Measurements from ENCODE around the gene DKK3.
A peak's percentile ranks its signal among the peaks of the same experiment; 100 is the strongest.
"Not testable (repeated sequence)": the region's sequence is repeated elsewhere in the genome, so short reads cannot be mapped to it uniquely, and the experiment has no call there.

Gene DKK3

DNA sequence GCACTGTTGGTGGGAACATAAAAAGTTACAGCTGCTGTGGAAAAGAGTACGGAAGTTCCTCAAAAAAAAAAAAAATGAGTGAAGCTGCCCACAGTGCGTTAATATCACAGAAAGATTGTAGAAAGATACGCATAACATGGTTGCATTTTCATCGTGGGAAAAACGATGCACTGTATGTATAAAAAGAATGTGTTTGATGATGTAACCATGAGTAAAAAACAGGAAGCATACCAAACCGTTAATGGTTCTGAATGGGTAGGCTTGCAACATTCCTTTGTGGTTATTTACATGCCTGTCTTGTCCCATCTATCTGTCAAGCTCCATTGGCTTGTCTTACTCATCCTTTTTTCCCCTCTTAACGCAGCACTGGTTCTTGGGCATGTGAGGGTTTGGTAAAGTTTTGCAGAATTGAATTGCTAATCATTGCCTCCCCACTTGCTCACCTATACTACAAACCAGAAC, 33.8 kb upstream of the DKK3 start:
- Histone ChIP-seq H3K27ac (replicated peaks; ENCODE audit: low read length) (no peak overlapping the region), H3K23ac (ENCODE audit: low read depth, low read length, poor library complexity) (no peak overlapping the region), H2BK12ac (ENCODE audit: low read length) (no peak overlapping the region), H3K36me3 (replicated peaks in 1 of 2; ENCODE audit: control insufficient read depth in 2 of 2, insufficient read depth in 2 of 2, low read length in 2 of 2) (no peaks in the 10 kb centered on the region), H3K4me2 (ENCODE audit: insufficient read depth, low read length, poor library complexity, severe bottlenecking) (no peak overlapping the region), H3K9me3 (replicated peaks in 1 of 2; ENCODE audit: control insufficient read depth in 2 of 2, insufficient read depth in 1 of 2, low read depth in 1 of 2, low read length in 2 of 2) (peaks cover 0 to 11% of the 10 kb centered on the region in 2 donors), H3K4me1 (ENCODE audit: control insufficient read depth in 2 of 2, insufficient read depth in 1 of 2, low read depth in 1 of 2, low read length in 2 of 2) (peaks cover 2 to 12% of the 10 kb centered on the region in 2 donors), H3K14ac (ENCODE audit: low read length) (no peak overlapping the region), H3K4ac (ENCODE audit: low read length) (no peak overlapping the region), H2AK5ac (ENCODE audit: low read depth, low read length) (no peak overlapping the region), H3K18ac (ENCODE audit: low read length) (no peak overlapping the region), H3K79me1 (ENCODE audit: low read depth, low read length) (no peaks in the 10 kb centered on the region), H2BK15ac (ENCODE audit: low read length) (no peak overlapping the region), H4K91ac (ENCODE audit: low read depth, low read length, poor library complexity) (no peak overlapping the region), H3K9ac (ENCODE audit: low read depth, low read length, poor library complexity) (no peak overlapping the region), H2BK5ac (ENCODE audit: low read length) (no peak overlapping the region), H2AFZ (ENCODE audit: low read length) (no peak overlapping the region), H3K27me3 (ENCODE audit: control insufficient read depth in 3 of 3, insufficient read depth in 3 of 3, low read depth in 1 of 3, low read length in 3 of 3) (no peaks in the 10 kb centered on the region), H4K8ac (ENCODE audit: low read depth, low read length) (no peak overlapping the region), H2BK120ac (ENCODE audit: low read depth, low read length) (no peak overlapping the region), H3K4me3 (ENCODE audit: low read length in 2 of 2) (no peak overlapping the region)
- no peak for DNase-seq (ENCODE audit: low spot score)
- WGBS, 2 donors (ENCODE audit: extremely low coverage in 2 of 2, insufficient read length in 2 of 2, insufficient replicate concordance in 1 of 2), result no CpG with 5 or more reads among the region's 7 CpGs

DNA sequence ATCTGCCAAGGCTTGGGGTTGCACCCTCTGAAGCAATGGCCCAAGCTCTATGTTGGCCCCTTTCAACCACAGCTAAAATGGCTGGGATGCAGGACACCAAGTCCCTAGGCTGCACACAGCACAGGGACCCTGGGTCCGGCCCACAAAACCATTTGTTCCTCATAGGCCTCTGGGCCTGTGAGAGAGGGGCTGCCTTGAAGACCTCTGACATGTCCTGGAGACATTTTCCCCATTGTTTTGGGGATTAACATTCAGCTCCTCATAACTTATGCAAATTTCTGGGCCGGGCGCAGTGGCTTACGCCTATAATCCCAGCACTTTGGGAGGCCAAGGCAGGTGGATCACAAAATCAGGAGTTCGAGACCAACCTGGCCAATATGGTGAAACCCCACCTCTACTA, 32.3 kb upstream of the DKK3 start:
- H3K9me3 ChIP-seq (replicated peaks in 1 of 2; ENCODE audit: control insufficient read depth in 2 of 2, insufficient read depth in 1 of 2, low read depth in 1 of 2, low read length in 2 of 2), result peaks cover 0 to 11% of the 10 kb centered on the region in 2 donors

DNA sequence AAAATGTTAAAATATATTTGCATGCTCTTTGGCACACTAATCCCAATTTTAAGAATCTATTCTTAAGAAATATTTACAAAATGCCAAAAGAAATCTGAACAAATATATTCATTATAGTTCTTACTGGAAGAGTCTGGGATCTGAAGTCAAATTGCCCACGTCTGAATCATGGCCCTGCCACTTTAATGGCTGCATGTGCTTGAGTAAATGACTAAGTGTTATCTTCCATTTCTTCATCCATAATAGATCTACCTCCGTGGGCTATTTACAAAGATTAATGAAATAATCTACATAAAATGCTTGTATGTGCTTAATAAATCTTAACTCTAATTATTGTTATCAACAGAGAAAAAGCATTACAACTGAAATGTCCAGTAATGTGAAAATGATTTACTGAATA, 24.5 kb upstream of the DKK3 start:
- Histone ChIP-seq H3K4me3 (ENCODE audit: low read length in 2 of 2) (no peak overlapping the region), H2BK5ac (ENCODE audit: low read length) (no peak overlapping the region), H3K9ac (ENCODE audit: low read depth, low read length, poor library complexity) (no peak overlapping the region), H4K91ac (ENCODE audit: low read depth, low read length, poor library complexity) (no peak overlapping the region), H2AFZ (ENCODE audit: low read length) (no peak overlapping the region), H3K14ac (ENCODE audit: low read length) (no peak overlapping the region), H2AK5ac (ENCODE audit: low read depth, low read length) (no peak overlapping the region), H3K36me3 (replicated peaks in 1 of 2; ENCODE audit: control insufficient read depth in 2 of 2, insufficient read depth in 2 of 2, low read length in 2 of 2) (no peaks in the 10 kb centered on the region), H4K8ac (ENCODE audit: low read depth, low read length) (no peak overlapping the region), H2BK15ac (ENCODE audit: low read length) (no peak overlapping the region), H3K4me1 (ENCODE audit: control insufficient read depth in 2 of 2, insufficient read depth in 1 of 2, low read depth in 1 of 2, low read length in 2 of 2) (peaks cover 11 to 26% of the 10 kb centered on the region in 2 donors), H3K23ac (ENCODE audit: low read depth, low read length, poor library complexity) (no peak overlapping the region), H3K9me3 (replicated peaks in 1 of 2; ENCODE audit: control insufficient read depth in 2 of 2, insufficient read depth in 1 of 2, low read depth in 1 of 2, low read length in 2 of 2) (no peaks in the 10 kb centered on the region), H3K4me2 (ENCODE audit: insufficient read depth, low read length, poor library complexity, severe bottlenecking) (no peak overlapping the region), H3K4ac (ENCODE audit: low read length) (no peak overlapping the region), H3K27ac (replicated peaks; ENCODE audit: low read length) (no peak overlapping the region), H2BK120ac (ENCODE audit: low read depth, low read length) (no peak overlapping the region), H2BK12ac (ENCODE audit: low read length) (no peak overlapping the region), H3K27me3 (ENCODE audit: control insufficient read depth in 3 of 3, insufficient read depth in 3 of 3, low read depth in 1 of 3, low read length in 3 of 3) (no peaks in the 10 kb centered on the region), H3K79me1 (ENCODE audit: low read depth, low read length) (no peaks in the 10 kb centered on the region), H3K18ac (ENCODE audit: low read length) (no peak overlapping the region)
- WGBS, 2 donors (ENCODE audit: extremely low coverage in 2 of 2, insufficient read length in 2 of 2, insufficient replicate concordance in 1 of 2), result no CpG with 5 or more reads among the region's 2 CpGs
- DNase-seq (ENCODE audit: low spot score), result no peak

More for the DNA sequence above, 32.3 kb upstream of the DKK3 start:
- H2AFZ ChIP-seq (ENCODE audit: low read length); H3K4ac ChIP-seq (ENCODE audit: low read length); H3K4me3 ChIP-seq (ENCODE audit: low read length in 2 of 2); DNase-seq (ENCODE audit: low spot score); H2AK5ac ChIP-seq (ENCODE audit: low read depth, low read length); H2BK15ac ChIP-seq (ENCODE audit: low read length); H2BK5ac ChIP-seq (ENCODE audit: low read length); H3K18ac ChIP-seq (ENCODE audit: low read length); H2BK120ac ChIP-seq (ENCODE audit: low read depth, low read length); H3K27ac ChIP-seq (replicated peaks; ENCODE audit: low read length); H2BK12ac ChIP-seq (ENCODE audit: low read length); H3K79me1 ChIP-seq (ENCODE audit: low read depth, low read length); H3K36me3 ChIP-seq (replicated peaks in 1 of 2; ENCODE audit: control insufficient read depth in 2 of 2, insufficient read depth in 2 of 2, low read length in 2 of 2); H3K9ac ChIP-seq (ENCODE audit: low read depth, low read length, poor library complexity); H3K27me3 ChIP-seq (ENCODE audit: control insufficient read depth in 3 of 3, insufficient read depth in 3 of 3, low read depth in 1 of 3, low read length in 3 of 3); H3K23ac ChIP-seq (ENCODE audit: low read depth, low read length, poor library complexity); H3K14ac ChIP-seq (ENCODE audit: low read length); H4K8ac ChIP-seq (ENCODE audit: low read depth, low read length); H3K4me2 ChIP-seq (ENCODE audit: insufficient read depth, low read length, poor library complexity, severe bottlenecking); H4K91ac ChIP-seq (ENCODE audit: low read depth, low read length, poor library complexity): not testable (repeated sequence)
- H3K4me1 ChIP-seq (ENCODE audit: control insufficient read depth in 2 of 2, insufficient read depth in 1 of 2, low read depth in 1 of 2, low read length in 2 of 2), result peaks cover 2 to 12% of the 10 kb centered on the region in 2 donors
- WGBS, 2 donors (ENCODE audit: extremely low coverage in 2 of 2, insufficient read length in 2 of 2, insufficient replicate concordance in 1 of 2), result no CpG with 5 or more reads among the region's 5 CpGs

DNA sequence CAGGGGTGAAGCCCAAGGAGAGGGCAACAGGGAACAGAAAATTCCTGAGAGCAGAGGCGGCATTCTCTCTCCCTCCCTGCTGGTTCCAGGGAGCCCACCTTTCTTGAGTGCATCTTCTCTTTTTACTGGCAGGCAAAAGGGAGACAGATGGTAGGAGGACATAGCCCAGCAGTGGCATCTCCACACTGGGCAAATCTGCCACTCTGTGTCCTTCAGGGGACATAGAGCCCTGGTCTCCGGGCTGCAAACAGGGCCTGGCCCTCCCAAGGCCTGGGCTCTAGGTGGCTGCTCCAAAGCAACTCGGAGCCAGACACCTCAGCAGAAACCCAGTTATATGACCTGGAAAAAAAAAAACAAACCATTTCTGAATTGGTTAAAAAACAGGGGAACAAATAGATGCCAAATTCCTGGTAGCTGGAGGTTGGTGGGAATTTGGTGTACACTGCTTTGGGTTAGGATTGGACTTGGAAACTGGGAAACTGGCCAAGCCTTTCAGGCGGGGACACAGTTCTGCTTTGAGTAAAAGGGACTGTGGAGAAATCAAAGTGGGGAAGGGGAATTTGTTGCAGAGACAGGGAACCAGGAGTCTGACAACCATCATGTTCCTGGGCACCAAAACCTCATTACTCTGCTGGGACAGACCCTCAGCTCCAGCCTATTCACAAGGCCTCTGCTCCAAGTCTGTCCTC, 23.6 kb upstream of the DKK3 start:
- Histone ChIP-seq H2AFZ (ENCODE audit: low read length) (peak overlapping the region; percentile 43), H3K9me3 (replicated peaks in 1 of 2; ENCODE audit: control insufficient read depth in 2 of 2, insufficient read depth in 1 of 2, low read depth in 1 of 2, low read length in 2 of 2) (no peaks in the 10 kb centered on the region), H3K4me2 (ENCODE audit: insufficient read depth, low read length, poor library complexity, severe bottlenecking) (no peak overlapping the region), H3K4me3 (ENCODE audit: low read length in 2 of 2) (no peak overlapping the region), H3K14ac (ENCODE audit: low read length) (no peak overlapping the region), H3K23ac (ENCODE audit: low read depth, low read length, poor library complexity) (no peak overlapping the region), H2BK12ac (ENCODE audit: low read length) (no peak overlapping the region), H2BK120ac (ENCODE audit: low read depth, low read length) (no peak overlapping the region), H4K91ac (ENCODE audit: low read depth, low read length, poor library complexity) (no peak overlapping the region), H3K4me1 (ENCODE audit: control insufficient read depth in 2 of 2, insufficient read depth in 1 of 2, low read depth in 1 of 2, low read length in 2 of 2) (peaks cover 15 to 28% of the 10 kb centered on the region in 2 donors), H3K9ac (ENCODE audit: low read depth, low read length, poor library complexity) (no peak overlapping the region), H3K27ac (replicated peaks; ENCODE audit: low read length) (no peak overlapping the region), H4K8ac (ENCODE audit: low read depth, low read length) (no peak overlapping the region), H3K79me1 (ENCODE audit: low read depth, low read length) (no peaks in the 10 kb centered on the region), H2AK5ac (ENCODE audit: low read depth, low read length) (no peak overlapping the region), H3K36me3 (replicated peaks in 1 of 2; ENCODE audit: control insufficient read depth in 2 of 2, insufficient read depth in 2 of 2, low read length in 2 of 2) (no peaks in the 10 kb centered on the region), H3K4ac (ENCODE audit: low read length) (no peak overlapping the region), H2BK15ac (ENCODE audit: low read length) (peak overlapping the region; percentile 49), H3K27me3 (ENCODE audit: control insufficient read depth in 3 of 3, insufficient read depth in 3 of 3, low read depth in 1 of 3, low read length in 3 of 3) (no peaks in the 10 kb centered on the region), H2BK5ac (ENCODE audit: low read length) (no peak overlapping the region), H3K18ac (ENCODE audit: low read length) (peak overlapping the region; percentile 40)
- DNase-seq (ENCODE audit: low spot score), result no peak
- WGBS, 2 donors (ENCODE audit: extremely low coverage in 2 of 2, insufficient read length in 2 of 2, insufficient replicate concordance in 1 of 2), result no CpG with 5 or more reads among the region's 4 CpGs
